NT2/D1 (cell line): ENCODE results near the gene MVD.

ENCODE experiments used
- DNase-seq: peaks from one replicate; pipeline ENCODE4 v3.0.0-alpha.2; 2011; ENCODE audit warnings: low read depth, low spot score
- H3K27me3 ChIP-seq: 2 replicates; pipeline ENCODE4 v1.6.0; 2011; ENCODE audit warnings: mild to moderate bottlenecking; ENCODE audit not compliant: insufficient read length, insufficient read depth
- H3K36me3 ChIP-seq: 2 replicates; pipeline ENCODE4 v1.6.1; 2011; ENCODE audit warnings: mild to moderate bottlenecking, low read length, mixed read lengths; ENCODE audit not compliant: insufficient read depth, insufficient read length
- H3K4me1 ChIP-seq: 2 replicates; pipeline ENCODE4 v1.5.1; 2011; ENCODE audit not compliant: insufficient read depth, insufficient read length
- H3K4me3 ChIP-seq: 2 replicates; pipeline ENCODE4 v1.5.1; 2011; ENCODE audit warnings: low read depth; ENCODE audit not compliant: insufficient read length
- H3K9ac ChIP-seq: 2 replicates; pipeline ENCODE4 v1.6.0; 2011; ENCODE audit warnings: low read depth; ENCODE audit not compliant: insufficient read length
- H3K9me3 ChIP-seq: 2 replicates; pipeline ENCODE4 v1.5.1; 2011; ENCODE audit warnings: mild to moderate bottlenecking, low read length; ENCODE audit not compliant: insufficient read depth
- SUZ12 ChIP-seq: IDR thresholded peaks from 2 replicates; pipeline ENCODE4 v1.6.1; 2011; ENCODE audit not compliant: insufficient read length, insufficient read depth; ENCODE audit errors: extremely low read depth
- YY1 ChIP-seq: IDR thresholded peaks from 2 replicates; pipeline ENCODE4 v1.6.1; 2011; ENCODE audit not compliant: insufficient read length, insufficient read depth
- ZNF274 ChIP-seq: IDR thresholded peaks from 2 replicates; pipeline ENCODE4 v1.6.1; 2011; ENCODE audit warnings: mild to moderate bottlenecking, low read depth, low read length

The MVD gene

GRCh38 chr16:88651989-88652761 lies 10.7 kb downstream of the MVD start:
- peaks cover 73% of the 10 kb centered on the region for H3K36me3 ChIP-seq
- H3K9me3 ChIP-seq, result no peaks in the 10 kb centered on the region
- no peak overlapping the region for H3K4me3 ChIP-seq
- TF ChIP-seq YY1 (no peak), SUZ12 (no peak), ZNF274 (no peak)
- H3K4me1 ChIP-seq, result peaks cover 24% of the 10 kb centered on the region
- H3K9ac ChIP-seq, result no peak overlapping the region
- DNase-seq, result no peak
- no peaks in the 10 kb centered on the region for H3K27me3 ChIP-seq

DNA sequence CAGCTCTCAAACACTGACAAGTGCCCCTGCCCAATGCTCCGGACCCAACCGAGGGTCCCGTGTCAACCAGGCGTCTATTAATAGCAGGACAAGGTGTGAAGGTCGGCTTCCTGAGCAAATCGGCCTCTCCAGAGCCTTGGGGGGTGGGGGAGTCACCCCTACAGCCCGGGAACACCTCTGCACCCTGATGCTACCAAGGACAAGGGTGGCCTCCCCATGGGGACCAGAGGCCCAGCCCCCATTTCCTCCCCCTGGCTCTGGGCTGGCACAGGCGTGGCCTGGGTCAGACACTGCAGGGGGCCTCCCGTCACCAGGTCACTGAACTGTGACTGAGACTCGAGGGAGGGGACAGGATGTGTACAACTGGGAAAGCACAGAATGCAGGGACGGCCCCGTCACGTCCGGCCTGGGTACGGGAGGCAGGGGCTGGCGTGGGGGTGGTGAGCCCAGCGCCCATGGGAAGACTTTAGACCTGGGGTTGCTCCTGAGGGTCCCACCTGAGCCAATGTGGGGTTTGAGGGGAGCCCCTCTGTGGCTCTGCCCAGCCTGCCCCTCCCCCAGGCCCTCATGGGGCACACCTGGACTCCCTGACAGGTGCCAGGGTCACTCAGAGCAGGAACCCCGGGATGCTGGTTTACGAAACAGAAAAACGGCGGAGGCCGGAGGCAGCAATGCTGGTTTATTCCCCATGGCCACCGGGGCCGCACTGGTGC lies 11.5 kb downstream of the MVD start:
- no peak for TF ChIP-seq YY1
- no peak for TF ChIP-seq SUZ12
- TF ChIP-seq ZNF274, result no peak
- H3K27me3 ChIP-seq, result no peaks in the 10 kb centered on the region
- H3K4me3 ChIP-seq, result peak overlapping the region; percentile 30
- no peak for DNase-seq
- peaks cover 23% of the 10 kb centered on the region for H3K4me1 ChIP-seq
- no peaks in the 10 kb centered on the region for H3K9me3 ChIP-seq
- peak overlapping the region; percentile 81 for H3K9ac ChIP-seq
- peaks cover 70% of the 10 kb centered on the region for H3K36me3 ChIP-seq

DNA sequence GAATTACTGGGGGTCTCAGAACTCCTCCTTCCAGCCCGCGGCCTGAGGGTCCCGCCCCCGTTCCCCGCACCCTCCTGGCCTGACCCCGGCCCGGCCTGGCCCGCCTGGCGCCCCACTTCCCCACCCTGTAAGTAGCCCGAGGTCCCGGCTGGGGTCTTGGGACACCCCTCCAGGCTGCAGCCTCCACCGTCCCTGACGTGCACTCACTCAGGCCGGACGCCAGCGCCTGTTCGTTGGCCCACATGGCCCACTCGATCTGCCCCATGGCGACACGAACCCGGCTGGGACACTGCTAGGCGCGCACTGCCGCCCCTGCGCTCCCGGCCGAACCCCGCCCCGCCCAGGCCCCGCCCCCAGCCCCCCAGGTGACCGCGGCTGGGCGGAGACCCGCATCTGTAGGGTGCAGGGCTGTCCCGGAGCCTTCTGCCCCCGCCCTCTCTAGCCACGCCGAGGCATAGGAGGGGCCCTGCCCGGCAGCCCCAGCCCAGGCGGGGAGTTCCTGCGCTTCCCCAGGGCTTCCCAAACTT lies 12.1 kb downstream of the MVD start, which contains the start of gene CYBA:
TSS of gene CYBA (minus strand) at position 305 of the 527 bp plus-strand sequence. CDS start at position 265, 40 bp downstream.
- no peak for DNase-seq
- no peaks in the 10 kb centered on the region for H3K9me3 ChIP-seq
- no peaks in the 10 kb centered on the region for H3K27me3 ChIP-seq
- H3K4me3 ChIP-seq, result peak within 1 kb of the TSS; percentile 76
- peaks cover 70% of the 10 kb centered on the region for H3K36me3 ChIP-seq
- TF ChIP-seq YY1 (no peak), ZNF274 (no peak), SUZ12 (no peak)
- peak within 1 kb of the TSS; percentile 94 for H3K9ac ChIP-seq
- peaks cover 18% of the 10 kb centered on the region for H3K4me1 ChIP-seq

DNA sequence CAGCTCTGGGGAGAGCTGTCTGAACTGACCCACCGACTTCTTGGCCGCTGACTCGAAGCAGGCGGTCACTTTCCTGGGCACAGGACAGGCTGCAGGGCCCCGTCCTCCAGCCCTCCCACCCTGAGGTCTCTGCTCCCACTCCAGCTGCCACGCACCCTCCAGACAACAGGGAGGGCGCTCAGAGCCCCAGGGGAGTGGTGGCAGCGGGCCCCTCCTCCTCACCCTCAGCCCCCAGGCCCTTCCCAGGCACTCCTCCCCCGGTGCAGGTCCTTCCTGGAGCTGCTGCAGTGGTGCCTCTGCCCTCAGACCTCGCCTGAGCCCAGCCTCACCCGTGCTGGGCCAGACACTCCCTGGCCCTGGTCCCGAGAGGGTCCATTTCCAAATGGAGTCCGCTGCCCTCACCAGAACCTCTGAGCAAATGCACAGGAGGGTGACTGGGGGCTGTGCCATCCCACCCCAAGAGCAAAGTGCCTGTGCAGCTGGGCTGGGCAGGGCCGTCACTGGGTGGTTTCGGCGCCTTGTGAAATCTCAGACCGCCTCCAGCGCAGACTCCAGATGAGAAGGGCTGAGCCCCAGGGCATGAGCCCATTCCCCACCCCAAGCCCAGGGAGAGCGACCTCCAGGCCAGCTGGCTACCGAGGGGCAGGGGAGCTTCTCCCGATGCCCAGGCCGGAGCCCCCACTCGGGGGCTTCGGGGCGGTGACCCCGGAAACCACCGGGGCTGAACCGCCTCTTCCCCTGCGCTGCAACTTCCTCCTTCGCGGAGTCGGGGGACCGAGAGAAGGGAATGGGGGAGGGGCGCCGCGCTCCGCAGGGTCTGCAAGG lies 12.8 kb downstream of the MVD start:
- DNase-seq, result no peak
- Histone ChIP-seq H3K9me3 (no peaks in the 10 kb centered on the region), H3K27me3 (no peaks in the 10 kb centered on the region), H3K36me3 (peaks cover 70% of the 10 kb centered on the region), H3K4me3 (peak overlapping the region; percentile 76), H3K9ac (peak overlapping the region; percentile 94), H3K4me1 (peaks cover 17% of the 10 kb centered on the region)
- TF ChIP-seq SUZ12 (no peak), ZNF274 (no peak), YY1 (no peak)

DNA sequence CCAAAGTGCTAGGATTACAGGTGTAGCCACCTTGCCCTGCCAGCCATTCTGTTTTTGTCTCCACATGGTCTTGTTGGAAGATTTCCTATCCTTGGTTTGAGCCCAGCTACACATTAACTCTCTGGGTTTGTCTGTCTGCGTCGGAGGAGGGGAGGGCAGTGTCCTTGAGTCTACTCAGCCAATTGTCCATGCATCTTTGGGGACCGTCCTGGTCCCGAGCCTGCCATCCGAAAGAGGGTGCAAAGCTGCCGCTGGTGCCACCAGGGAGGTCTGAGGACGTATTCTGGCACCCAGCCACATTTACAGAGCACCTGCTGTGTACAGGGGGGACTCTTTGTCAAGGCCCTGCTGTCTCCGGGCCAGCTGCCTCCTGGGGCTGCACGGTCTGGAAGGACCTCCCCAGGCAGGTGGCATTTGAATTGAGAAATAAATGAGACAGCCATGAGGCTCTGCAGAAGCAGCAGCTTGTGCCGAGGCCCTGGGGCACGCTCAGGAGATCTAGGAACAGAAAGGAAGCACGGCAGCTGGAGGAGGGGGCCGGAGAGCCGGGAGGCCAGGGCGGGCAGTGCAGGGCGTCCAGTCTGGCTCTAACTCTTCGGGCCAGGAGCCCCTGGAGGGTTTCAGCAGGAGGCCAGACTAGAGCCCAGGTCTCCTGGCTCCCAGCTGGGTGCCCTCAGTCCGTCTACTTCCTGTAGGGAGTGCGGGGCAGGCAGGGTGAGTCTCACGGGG lies 13.5 kb downstream of the MVD start:
- Histone ChIP-seq H3K9me3 (no peaks in the 10 kb centered on the region), H3K9ac (peak overlapping the region; percentile 94), H3K4me3 (peak overlapping the region; percentile 76), H3K27me3 (no peaks in the 10 kb centered on the region), H3K36me3 (peaks cover 67% of the 10 kb centered on the region), H3K4me1 (peaks cover 17% of the 10 kb centered on the region)
- no peak for DNase-seq
- TF ChIP-seq ZNF274 (no peak), YY1 (no peak), SUZ12 (no peak)
